Activated CD4-positive, alpha-beta T cell treated with anti-CD3 and anti-CD28 coated beads, Interleukin-10, Interleukin-2, amounts not matched to agents 100 ng/mL and 50 ng/mL, durations not matched to agents 16 hours and 8 hours (primary cell): Measurements from ENCODE around the gene FAM72A.
"Not testable (repeated sequence)": the region's sequence is repeated elsewhere in the genome, so short reads cannot be mapped to it uniquely, and the experiment has no call there.

Experiments used
- DNase-seq: peaks from one replicate; pipeline ENCODE4 v3.0.0-alpha.2; 2020

FAM72A gene

DNA sequence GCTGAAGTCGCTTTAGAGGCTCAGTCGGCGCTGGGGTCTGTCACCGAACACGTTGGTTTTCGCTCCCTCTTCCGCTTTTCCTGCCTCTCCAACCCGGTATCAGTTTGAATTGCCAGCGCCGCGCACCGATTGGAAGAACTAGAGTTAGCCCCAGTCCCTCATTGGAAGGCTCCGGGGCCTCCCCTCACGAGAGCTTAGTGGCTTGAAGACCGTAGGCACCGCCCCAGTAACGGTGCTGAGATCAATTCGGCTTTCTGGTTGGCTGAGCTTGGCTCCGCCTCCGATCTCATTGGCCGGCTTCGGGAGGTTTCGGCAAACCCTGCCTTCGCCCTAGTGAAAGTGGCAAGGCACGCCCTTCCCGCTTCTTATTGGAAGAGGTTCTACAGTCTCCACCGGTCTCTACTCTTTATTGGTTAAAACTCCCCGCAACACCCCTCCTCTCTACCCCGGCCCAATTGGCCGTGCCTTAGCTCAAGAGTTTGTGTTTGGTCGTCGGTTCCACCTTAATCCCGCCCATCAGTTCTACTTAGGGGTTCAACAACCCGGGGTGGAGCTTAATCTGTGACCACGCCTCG is at the start of gene FAM72A:
TSS of gene FAM72A (minus strand) at position 51 of the 575 bp plus-strand sequence. CDS start 814 bp downstream, outside the sequence.
- peak; percentile 99 for DNase-seq

GRCh38 chr1:206250953-206251681 is 48.5 kb upstream of the FAM72A start:
- not testable (repeated sequence) for DNase-seq

- DNase-seq: not testable (repeated sequence)
Measured at GRCh38 chr1:206246129-206246886, 43.7 kb upstream of the FAM72A start.

GRCh38 chr1:206245479-206245878 is 42.8 kb upstream of the FAM72A start:
- not testable (repeated sequence) for DNase-seq

DNA sequence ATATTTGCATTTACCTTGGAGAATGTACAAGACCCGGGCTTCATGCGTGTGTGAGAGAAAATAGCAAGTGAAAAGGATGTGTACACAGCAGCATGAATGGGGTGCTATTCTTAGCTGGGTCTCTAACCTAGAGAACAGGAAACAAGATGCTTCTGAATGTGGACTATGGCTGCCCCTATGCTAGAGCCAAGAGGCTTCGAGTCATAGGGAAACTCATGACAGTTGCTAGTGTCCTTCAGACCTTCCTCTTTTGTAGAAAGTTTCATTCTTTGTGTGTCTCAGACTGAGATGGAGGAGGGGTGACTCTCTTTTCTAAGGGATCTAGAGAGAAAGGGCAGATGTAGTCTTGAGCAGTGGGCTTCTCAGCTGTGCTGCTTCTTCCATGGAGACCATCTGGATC is 40.7 kb upstream of the FAM72A start:
- DNase-seq: peak; percentile 74

DNA sequence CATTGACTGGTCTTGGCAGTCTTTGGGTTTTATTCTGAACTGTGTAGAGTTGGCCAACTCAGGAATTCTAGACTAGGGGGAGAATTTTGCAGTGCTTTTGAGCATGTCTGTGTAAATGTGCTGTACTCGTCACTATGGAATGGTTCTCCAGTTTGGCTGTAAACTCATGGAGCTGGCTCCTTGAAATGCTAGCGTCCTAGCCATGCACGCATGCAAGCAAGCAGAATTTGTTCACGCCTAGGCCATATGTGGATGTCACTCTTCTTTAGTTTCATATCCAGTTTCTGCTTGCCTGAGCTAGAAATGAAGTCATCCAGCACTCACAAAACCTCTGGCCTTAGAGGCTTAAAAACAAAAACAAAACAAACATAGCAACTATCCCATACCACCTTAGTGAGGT is 37.6 kb upstream of the FAM72A start:
- peak; percentile 51 for DNase-seq

DNA sequence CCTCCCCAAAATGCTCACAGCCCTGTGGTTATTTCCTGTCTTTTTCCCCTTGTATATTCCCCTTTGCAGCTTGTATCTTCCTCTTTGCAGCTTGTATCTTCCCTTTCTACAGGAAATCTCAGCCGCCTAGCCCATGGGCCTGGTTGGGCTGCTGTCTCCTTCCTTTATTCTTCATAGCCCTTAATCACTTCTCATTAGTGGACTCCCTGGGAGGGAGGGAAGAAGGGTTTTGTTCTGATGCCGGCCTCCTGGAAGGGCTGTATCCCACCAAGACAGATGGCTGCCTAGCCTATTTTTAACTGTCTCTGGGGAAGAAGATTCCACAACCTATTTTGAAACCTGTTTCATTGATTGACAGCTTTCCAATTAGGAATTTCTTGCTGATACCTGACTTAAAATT is 32.6 kb upstream of the FAM72A start:
- not testable (repeated sequence) for DNase-seq

- DNase-seq: not testable (repeated sequence)
Measured at GRCh38 chr1:206234189-206234916, 31.7 kb upstream of the FAM72A start.

DNA sequence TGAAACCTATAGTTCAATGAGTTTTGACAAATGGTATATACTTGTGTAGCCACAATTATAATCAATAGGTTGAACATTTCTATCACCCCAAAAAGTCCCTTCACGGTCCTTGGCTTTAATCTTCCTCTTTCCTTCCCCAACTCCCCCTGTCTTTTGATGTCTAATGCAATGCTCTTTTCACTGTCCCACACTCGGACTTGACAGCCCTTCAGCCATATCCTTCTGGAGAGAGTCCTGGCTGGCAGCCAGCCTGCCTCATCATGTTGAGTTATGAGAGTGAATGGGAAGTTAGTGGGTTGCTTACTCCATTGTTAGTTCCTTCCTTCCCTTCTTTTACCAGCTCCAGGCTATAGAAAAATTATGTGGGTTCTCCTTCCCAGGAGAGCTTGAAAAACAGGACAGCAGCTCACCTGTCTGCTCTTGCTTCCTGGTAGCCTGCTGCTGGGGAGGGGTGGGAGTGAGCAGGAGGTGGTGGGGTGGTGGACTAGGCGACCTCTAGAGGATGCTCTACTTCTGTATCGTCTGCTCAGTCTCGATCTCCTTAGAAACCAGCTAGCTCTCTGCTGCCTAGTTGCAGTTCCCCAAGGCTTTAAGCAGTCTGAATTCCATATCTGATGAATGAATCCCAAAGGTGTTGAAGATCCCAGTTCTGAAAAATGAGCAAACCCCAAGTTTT is 30.5 kb upstream of the FAM72A start:
- DNase-seq: not testable (repeated sequence)

GRCh38 chr1:206231989-206232388 is 29.4 kb upstream of the FAM72A start:
- DNase-seq: not testable (repeated sequence)

- DNase-seq: not testable (repeated sequence)
Measured at GRCh38 chr1:206229286-206229685, 26.6 kb upstream of the FAM72A start.

DNA sequence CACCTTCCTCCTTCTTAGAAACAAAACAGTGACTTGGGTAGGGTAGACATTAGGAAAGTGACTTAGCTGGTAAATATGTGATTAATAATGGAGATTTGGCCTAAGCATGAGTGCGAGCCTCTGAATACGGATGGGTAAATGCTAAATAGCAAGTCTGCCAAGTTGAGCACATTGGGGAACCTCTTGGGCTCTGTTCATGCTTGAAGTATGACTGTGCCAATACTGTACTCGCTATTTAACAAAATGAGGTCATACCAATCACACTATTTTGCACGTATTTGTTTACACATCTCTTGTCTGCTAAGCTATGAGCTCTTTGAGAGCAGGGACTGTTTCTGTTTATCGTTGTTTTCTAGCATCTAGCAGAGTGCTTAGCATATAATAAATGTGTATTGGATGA is 24.2 kb upstream of the FAM72A start:
- not testable (repeated sequence) for DNase-seq

DNA sequence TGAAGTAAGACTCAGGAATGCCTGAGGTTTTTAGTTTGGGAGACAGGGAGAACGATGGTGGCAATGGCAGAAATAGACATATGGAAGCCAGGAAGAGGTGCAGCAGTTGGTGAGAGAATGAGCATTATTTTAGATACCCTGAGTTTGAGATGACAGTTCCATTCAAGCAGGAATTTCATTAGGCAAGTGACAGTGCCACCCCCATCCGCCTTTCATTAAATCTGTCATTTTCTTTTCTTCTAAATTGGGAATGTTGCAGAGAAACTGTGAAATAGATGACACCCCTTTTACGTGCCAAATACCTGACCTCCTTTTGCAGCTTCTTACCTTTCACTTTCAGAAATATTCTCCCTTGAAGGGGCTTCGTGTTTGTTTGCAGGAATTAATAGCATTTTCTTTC is 22.7 kb upstream of the FAM72A start:
- not testable (repeated sequence) for DNase-seq

- not testable (repeated sequence) for DNase-seq
Measured at GRCh38 chr1:206224190-206224776, 21.6 kb upstream of the FAM72A start.

DNA sequence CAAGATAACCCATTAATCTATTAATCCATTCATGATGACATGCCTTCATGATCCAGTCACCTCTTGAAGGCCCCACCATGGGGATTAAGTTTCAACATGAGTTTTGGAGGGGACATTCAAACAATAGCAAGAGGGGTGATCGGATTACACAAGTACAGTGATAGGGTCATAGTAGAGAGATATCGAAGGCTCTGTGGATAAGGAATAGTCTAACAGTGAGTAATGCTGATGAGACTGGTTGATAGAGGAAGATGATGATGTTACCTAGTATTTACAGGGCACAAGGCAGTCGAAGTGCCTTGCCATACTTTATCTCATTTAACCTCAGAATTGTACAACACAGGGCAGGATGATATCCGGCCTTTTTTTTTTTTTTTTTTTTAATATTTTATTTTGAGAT is 18.9 kb upstream of the FAM72A start:
- not testable (repeated sequence) for DNase-seq

- not testable (repeated sequence) for DNase-seq
Measured at GRCh38 chr1:206220332-206221000, 17.8 kb upstream of the FAM72A start.

DNA sequence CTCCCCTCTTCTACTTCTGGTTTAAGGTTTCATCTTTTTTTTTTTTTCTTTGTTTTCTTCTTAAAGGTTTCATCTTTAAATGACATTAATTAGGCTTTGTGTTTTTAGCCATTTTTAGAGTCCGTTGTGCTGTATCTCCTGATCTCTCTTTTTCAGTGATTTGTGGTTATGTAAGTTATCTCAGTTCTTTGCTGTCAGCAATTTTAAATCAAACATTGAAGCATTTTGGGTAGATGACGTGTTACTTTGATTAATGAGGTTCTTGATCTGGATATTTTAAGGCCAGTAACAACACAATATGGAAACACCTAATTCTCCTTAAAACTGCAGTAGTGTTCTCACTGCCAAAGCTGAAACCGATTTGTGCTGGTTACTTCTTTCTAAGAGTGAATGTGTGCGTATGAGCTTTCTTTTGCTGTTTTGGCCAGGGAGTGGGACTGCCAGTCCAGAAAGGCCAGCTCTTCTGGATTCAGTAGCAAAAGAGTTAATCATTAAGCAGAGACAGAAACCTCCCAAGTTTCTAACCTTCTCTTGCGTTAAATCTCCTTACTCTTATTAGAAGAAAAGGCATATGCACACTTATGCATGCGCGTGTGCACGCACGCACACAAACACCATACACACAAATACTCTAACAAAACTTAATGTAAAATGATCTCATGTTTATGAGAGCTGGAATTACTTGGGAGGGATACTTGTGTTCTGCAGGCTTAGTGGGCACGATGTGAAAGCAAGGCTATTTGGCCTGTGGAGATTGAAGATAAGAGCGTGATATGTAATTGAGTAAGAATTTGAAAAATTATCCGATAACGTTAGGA is 17.1 kb upstream of the FAM72A start:
- not testable (repeated sequence) for DNase-seq

DNA sequence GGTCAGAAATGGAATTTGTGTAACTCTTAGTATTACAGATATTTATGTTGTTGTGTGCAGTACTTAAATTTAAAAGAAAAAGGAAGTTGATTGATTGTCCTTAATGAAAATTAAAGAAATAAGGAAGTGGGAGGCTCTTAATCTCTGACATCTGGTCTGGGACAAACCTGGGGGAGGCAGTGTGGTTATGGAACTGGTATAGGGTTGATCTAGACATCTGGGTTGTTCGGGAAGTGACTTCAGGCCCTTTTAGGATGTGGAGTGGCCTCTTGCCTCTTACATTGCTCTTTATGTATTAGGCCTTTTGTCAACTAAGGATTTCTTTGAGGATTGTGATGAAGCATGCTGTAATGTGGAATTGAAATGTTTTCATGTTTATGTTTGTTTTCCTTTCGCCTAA is 16.1 kb upstream of the FAM72A start:
- DNase-seq: not testable (repeated sequence)

DNA sequence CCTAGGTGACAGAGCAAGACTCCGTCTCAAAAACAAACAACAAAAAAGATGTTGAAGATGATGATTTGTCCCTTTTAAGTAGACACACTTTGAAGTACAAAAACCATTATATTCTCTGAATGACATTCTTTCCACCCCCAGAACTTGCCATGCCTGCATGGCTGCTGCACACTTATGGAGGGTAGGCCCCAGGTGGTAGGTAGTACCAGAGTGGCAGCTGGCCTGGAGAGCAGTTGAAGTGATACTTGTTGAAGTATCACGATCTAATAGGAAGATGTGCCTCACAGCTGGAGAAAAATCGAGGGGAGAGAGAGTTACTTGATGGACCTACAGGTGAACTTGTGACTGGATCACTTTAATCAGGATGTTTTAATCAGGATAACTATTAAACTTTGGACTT is 15.6 kb upstream of the FAM72A start:
- not testable (repeated sequence) for DNase-seq

DNA sequence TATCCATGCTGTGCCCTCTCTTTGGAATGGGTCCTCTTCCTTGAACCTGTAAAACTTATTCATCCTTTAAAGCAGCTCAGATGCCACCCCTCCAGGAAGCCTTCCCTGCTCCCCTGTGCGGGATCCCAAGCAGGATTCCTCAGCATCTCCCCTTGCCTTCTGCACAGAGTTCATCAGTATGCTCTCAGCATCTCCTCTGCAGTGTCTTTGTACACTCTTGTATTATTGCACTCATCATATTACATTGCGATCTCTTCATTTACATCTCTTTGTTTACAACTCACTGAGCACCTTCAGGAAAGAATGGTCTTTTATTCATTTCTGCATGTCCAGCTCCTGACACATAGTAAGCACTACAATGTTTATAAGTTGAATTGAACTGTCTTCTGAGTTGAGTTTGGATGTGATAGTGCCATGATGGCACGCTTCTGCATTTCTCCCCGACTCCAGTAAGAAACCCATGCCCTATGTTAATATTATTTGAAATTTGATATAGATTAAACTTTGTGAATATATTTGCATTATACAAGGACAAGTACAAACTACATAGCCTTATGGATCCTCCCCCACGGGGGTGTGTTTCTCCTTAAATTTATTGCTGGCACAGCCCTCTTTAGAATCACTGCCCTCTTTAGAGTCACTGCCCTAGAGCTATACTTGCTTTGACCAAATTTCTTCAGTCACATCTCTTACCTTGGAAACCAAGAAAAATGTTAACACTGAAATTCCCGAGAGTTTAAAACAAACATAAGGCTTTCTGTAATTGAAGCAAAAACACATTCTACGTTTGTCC is 13.2 kb upstream of the FAM72A start:
- not testable (repeated sequence) for DNase-seq
